ENCODE results near the gene PRIMA1.

DNA sequence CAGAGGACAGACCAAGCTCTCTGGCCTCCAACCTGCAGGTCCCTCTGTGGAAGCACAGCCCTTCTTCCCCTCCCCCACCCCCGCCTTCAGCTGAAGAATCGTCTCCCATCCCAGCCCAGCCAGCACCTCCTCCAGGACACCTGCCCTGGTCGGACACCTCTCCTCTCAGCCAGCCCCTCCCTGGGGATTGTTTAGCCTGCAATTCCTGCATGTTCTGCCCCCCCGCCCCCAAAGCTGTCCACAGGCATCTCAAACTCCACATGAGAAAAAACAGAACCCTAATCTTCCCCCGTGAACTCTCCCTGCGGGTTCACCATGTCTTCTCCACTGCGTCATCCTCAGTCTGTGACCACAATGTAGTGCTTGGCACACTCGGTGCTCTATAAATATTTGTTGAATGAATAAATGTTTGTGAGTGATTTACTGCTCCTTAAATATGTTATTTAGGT lies 24.1 kb downstream of the PRIMA1 start:
- TF ChIP-seq, protein P1, sequence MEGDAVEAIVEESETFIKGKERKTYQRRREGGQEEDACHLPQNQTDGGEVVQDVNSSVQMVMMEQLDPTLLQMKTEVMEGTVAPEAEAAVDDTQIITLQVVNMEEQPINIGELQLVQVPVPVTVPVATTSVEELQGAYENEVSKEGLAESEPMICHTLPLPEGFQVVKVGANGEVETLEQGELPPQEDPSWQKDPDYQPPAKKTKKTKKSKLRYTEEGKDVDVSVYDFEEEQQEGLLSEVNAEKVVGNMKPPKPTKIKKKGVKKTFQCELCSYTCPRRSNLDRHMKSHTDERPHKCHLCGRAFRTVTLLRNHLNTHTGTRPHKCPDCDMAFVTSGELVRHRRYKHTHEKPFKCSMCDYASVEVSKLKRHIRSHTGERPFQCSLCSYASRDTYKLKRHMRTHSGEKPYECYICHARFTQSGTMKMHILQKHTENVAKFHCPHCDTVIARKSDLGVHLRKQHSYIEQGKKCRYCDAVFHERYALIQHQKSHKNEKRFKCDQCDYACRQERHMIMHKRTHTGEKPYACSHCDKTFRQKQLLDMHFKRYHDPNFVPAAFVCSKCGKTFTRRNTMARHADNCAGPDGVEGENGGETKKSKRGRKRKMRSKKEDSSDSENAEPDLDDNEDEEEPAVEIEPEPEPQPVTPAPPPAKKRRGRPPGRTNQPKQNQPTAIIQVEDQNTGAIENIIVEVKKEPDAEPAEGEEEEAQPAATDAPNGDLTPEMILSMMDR (conservative IDR thresholded peaks at IDR 0.05 in 1 of 2, IDR thresholded peaks at IDR 0.05 in 1 of 2; ENCODE audit: low read depth in 1 of 2, low read length in 2 of 2) = no peak
- TF ChIP-seq EZH2 (IDR thresholded peaks at IDR 0.05; ENCODE audit: low read length, missing control alignments) = no peak

All from fibroblast of lung (primary cell).